CD4-positive, alpha-beta T cell (primary cell): Measurements from ENCODE around the gene LRPPRC. TPM values are rescaled to one million over a fixed set of nuclear protein-coding genes. Genes with fewer than 3 reads are reported as not detected.
A peak's percentile ranks its signal among the peaks of the same experiment; 100 is the strongest.

Source experiments
- ATAC-seq: fragments of 200-7000 bp; cut with Tn5 transposase; one replicate; pipeline ENCODE4 v1.10.0; 2022; ENCODE audit warnings: mild to moderate bottlenecking; ENCODE audit not compliant: poor library complexity
- CTCF ChIA-PET: fragments of 350-600 bp; sonication (Branson Sonifier 250); formaldehyde crosslinking; loops from one replicate; lab custom pipeline; 2021; ENCODE audit warnings: antibody characterized with exemption, inconsistent platforms; lab: Charles Lee
- POLR2A ChIA-PET: fragments of 350-600 bp; sonication (Branson Sonifier 250); formaldehyde crosslinking; loops from one replicate; lab custom pipeline; 2021; ENCODE audit warnings: antibody characterized with exemption, inconsistent platforms; lab: Charles Lee
- DNase-seq, 14 experiments: peaks; one replicate each; pipeline ENCODE4 v3.0.0-alpha.2; 2013 to 2020; ENCODE audit warnings: mixed read lengths in 2 of 14
- H3K27ac ChIP-seq, 2 donors: one replicate each; pipeline versions ENCODE4 v1.5.1 to v1.7.0; 2013; ENCODE audit warnings: low read length in 2 of 2, low read depth in 1 of 2, mild to moderate bottlenecking in 1 of 2
- H3K27me3 ChIP-seq, 2 experiments: 1 replicate in 1 of 2; 2 replicates in 1 of 2; pipeline versions ENCODE4 v1.6.1 to v1.7.0; 2013; ENCODE audit warnings: low read length in 2 of 2, control low read depth in 1 of 2, mild to moderate bottlenecking in 1 of 2, moderate library complexity in 1 of 2; ENCODE audit not compliant: insufficient read depth in 2 of 2, control insufficient read depth in 1 of 2
- H3K36me3 ChIP-seq: one replicate; pipeline ENCODE4 v1.6.1; 2013; ENCODE audit warnings: low read length, control low read depth; ENCODE audit not compliant: insufficient read depth
- H3K4me1 ChIP-seq: one replicate; pipeline ENCODE4 v1.6.1; 2013; ENCODE audit warnings: low read length, control low read depth; ENCODE audit not compliant: insufficient read depth
- H3K4me3 ChIP-seq: one replicate; pipeline ENCODE4 v1.5.1; 2013; ENCODE audit warnings: mild to moderate bottlenecking, low read length, moderate library complexity
- H3K9me3 ChIP-seq, 2 experiments: 1 replicate in 1 of 2; 2 replicates in 1 of 2; pipeline versions ENCODE4 v1.6.1 to v1.7.0; 2013; ENCODE audit warnings: low read length in 2 of 2, mild to moderate bottlenecking in 2 of 2, control low read depth in 1 of 2, moderate library complexity in 1 of 2; ENCODE audit not compliant: control insufficient read depth in 1 of 2, insufficient read depth in 1 of 2
- H3K27ac Mint-ChIP-seq: one replicate; pipeline ENCODE4 v1.8.0; 2020; ENCODE audit warnings: mixed read lengths
- H3K27me3 Mint-ChIP-seq: one replicate; pipeline ENCODE4 v1.8.0; 2021; ENCODE audit warnings: mixed read lengths
- H3K36me3 Mint-ChIP-seq: one replicate; pipeline ENCODE4 v1.8.0; 2021; ENCODE audit warnings: low read depth, mixed read lengths
- H3K4me1 Mint-ChIP-seq: one replicate; pipeline ENCODE4 v1.8.0; 2021; ENCODE audit warnings: low read depth, mixed read lengths
- H3K4me3 Mint-ChIP-seq: one replicate; pipeline ENCODE4 v1.8.0; 2020; ENCODE audit warnings: mild to moderate bottlenecking, mixed read lengths
- H3K9me3 Mint-ChIP-seq: one replicate; pipeline ENCODE4 v1.8.0; 2020; ENCODE audit warnings: mixed read lengths
- intact Hi-C, 2 experiments: fragments of 100-400 bp; cut with DNase I in 1 of 2; cut with micrococcal nuclease in 1 of 2; formaldehyde crosslinking; loops; one replicate each; pipeline versions ENCODE4 v1.15.1 to v1.9.0; 2023 to 2025; cut with DNase I, micrococcal nuclease
- total RNA-seq, 174 experiments: library from RNA in 2 of 174; stranded (reverse) in 2 of 174; gene quantifications; one replicate each; pipeline ENCODE4 v1.2.3 and lab custom pipeline; 2021 to 2026
- TF ChIP-seq, protein P1 (sequence below): fragments of 200-600 bp; IDR thresholded peaks from one replicate; pipeline ENCODE4 v1.8.0; 2022; ENCODE audit warnings: antibody characterized with exemption, mild to moderate bottlenecking

The LRPPRC gene
- total RNA-seq, 2 experiments from 2014 or later = 55.2 to 55.4 TPM

DNA sequence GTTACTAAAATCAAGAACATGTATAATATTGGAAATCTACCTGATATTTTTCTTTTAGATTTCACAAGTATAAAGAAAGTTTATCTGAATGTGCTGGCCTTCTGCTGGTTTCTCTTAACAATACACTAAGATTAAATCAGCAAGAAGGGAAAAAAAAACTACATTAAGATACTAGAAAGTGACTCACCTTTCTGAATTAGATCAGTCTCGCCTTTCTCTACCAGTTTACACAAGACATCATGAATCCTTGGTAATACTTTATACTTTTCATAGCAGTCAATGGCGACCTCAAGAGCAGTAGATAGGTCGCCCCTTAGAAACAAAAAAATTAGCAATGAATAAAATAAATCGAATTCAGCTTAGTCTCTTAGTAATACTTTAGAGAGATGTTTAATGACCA lies 61.2 kb downstream of the LRPPRC start:
- Histone ChIP-seq H3K4me3 (no peak overlapping the region), H3K36me3 (peaks cover 28% of the 10 kb centered on the region), H3K27ac (no peak overlapping the region), H3K9me3 (no peaks in the 10 kb centered on the region), H3K4me1 (no peaks in the 10 kb centered on the region), H3K27me3 (no peaks in the 10 kb centered on the region)
- Mint-ChIP-seq H3K4me1 (no peaks in the 10 kb centered on the region), H3K4me3 (no peak overlapping the region), H3K9me3 (no peaks in the 10 kb centered on the region), H3K27ac (no peak overlapping the region), H3K36me3 (peaks cover 74% of the 10 kb centered on the region), H3K27me3 (no peaks in the 10 kb centered on the region)
- DNase-seq (no peak), ATAC-seq (no peak)
- TF ChIP-seq, protein P1, sequence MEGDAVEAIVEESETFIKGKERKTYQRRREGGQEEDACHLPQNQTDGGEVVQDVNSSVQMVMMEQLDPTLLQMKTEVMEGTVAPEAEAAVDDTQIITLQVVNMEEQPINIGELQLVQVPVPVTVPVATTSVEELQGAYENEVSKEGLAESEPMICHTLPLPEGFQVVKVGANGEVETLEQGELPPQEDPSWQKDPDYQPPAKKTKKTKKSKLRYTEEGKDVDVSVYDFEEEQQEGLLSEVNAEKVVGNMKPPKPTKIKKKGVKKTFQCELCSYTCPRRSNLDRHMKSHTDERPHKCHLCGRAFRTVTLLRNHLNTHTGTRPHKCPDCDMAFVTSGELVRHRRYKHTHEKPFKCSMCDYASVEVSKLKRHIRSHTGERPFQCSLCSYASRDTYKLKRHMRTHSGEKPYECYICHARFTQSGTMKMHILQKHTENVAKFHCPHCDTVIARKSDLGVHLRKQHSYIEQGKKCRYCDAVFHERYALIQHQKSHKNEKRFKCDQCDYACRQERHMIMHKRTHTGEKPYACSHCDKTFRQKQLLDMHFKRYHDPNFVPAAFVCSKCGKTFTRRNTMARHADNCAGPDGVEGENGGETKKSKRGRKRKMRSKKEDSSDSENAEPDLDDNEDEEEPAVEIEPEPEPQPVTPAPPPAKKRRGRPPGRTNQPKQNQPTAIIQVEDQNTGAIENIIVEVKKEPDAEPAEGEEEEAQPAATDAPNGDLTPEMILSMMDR = no peak
- POLR2A ChIA-PET = no interaction called here
- CTCF ChIA-PET = no interaction called here
- intact Hi-C loops = no loop called here

- Histone ChIP-seq H3K9me3 (no peaks in the 10 kb centered on the region), H3K27me3 (no peaks in the 10 kb centered on the region), H3K36me3 (peaks cover 28% of the 10 kb centered on the region), H3K4me1 (no peaks in the 10 kb centered on the region), H3K4me3 (no peak overlapping the region), H3K27ac (no peak overlapping the region)
- Mint-ChIP-seq H3K36me3 (peaks cover 75% of the 10 kb centered on the region), H3K4me1 (peaks cover 14% of the 10 kb centered on the region), H3K4me3 (no peak overlapping the region), H3K27ac (no peak overlapping the region), H3K9me3 (no peaks in the 10 kb centered on the region), H3K27me3 (no peaks in the 10 kb centered on the region)
- no peak for ATAC-seq
- ChIA-PET CTCF (no interaction called here), POLR2A (no interaction called here)
- no peak for DNase-seq
- TF ChIP-seq, protein P1 = no peak
- intact Hi-C loops = no loop called here
Observed at GRCh38 chr2:43931293-43931692, 64.5 kb downstream of the LRPPRC start.

DNA sequence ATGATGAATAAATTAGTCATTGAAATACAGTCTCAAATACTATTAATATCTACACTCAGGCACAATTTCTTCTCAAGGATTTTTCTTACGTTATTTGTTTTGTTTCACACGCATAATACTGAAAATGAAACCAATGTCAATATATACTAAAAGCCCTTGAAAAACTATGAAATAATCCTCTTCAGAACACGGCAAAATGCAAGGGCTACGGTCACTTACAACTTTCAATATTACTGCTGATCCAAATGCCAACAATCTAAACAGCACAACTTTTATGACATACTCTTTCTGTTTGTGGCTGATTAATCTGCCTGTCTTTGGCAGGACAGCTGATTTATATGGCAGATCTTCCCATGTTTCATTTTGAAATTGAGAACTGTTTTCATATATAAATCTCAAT lies 68.3 kb downstream of the LRPPRC start:
- ATAC-seq (no peak), DNase-seq (peak in 1 of 14 experiments; percentile 21)
- H3K27me3 ChIP-seq = no peaks in the 10 kb centered on the region
- TF ChIP-seq, protein P1 = no peak
- CTCF ChIA-PET = no interaction called here
- H3K27ac Mint-ChIP-seq = peak overlapping the region; percentile 67
- peaks cover 27% of the 10 kb centered on the region for H3K36me3 ChIP-seq
- H3K27ac ChIP-seq = no peak overlapping the region
- H3K4me1 ChIP-seq = no peaks in the 10 kb centered on the region
- H3K4me1 Mint-ChIP-seq = peaks cover 14% of the 10 kb centered on the region
- no peaks in the 10 kb centered on the region for H3K9me3 Mint-ChIP-seq
- H3K9me3 ChIP-seq = no peaks in the 10 kb centered on the region
- intact Hi-C loops = no loop called here
- H3K36me3 Mint-ChIP-seq = peaks cover 83% of the 10 kb centered on the region
- H3K27me3 Mint-ChIP-seq = no peaks in the 10 kb centered on the region
- POLR2A ChIA-PET = no interaction called here
- peak overlapping the region; percentile 75 for H3K4me3 Mint-ChIP-seq
- H3K4me3 ChIP-seq = peak overlapping the region; percentile 25
